GM12878 (cell line): ENCODE data around the gene GMPR2. TPM values are rescaled to one million over a fixed set of nuclear protein-coding genes. Genes with fewer than 3 reads are reported as not detected.

Source experiments
- CBX3 ChIP-seq: fragments of 200-600 bp; sonication (generic); IDR thresholded peaks from 2 replicates; pipeline ENCODE4 v1.6.1; 2016; ENCODE audit warnings: low read depth, borderline replicate concordance
- CHD4 ChIP-seq: fragments of 200-600 bp; sonication (generic); IDR thresholded peaks from 2 replicates; pipeline ENCODE4 v1.6.1; 2016; ENCODE audit warnings: mild to moderate bottlenecking
- CREB1 ChIP-seq: IDR thresholded peaks from 2 replicates; pipeline ENCODE4 v1.6.1; 2012; ENCODE audit warnings: low read depth, mild to moderate bottlenecking, inconsistent platforms
- HCFC1 ChIP-seq: fragments of 150-350 bp; IDR thresholded peaks from 2 replicates; pipeline ENCODE4 v1.6.1; 2014; ENCODE audit warnings: low read length
- HDAC2 ChIP-seq: fragments of 200-600 bp; sonication (generic); IDR thresholded peaks from 2 replicates; pipeline ENCODE4 v1.6.1; 2017
- JUNB ChIP-seq: IDR thresholded peaks from 2 replicates; pipeline ENCODE4 v1.6.1; 2016; ENCODE audit warnings: antibody characterized with exemption, mild to moderate bottlenecking
- NRF1 ChIP-seq: conservative IDR thresholded peaks from 2 replicates; pipeline ENCODE4 v1.6.1; 2011; ENCODE audit warnings: mild to moderate bottlenecking, low read depth, low read length, improper control_type of control experiment
- RCOR1 ChIP-seq: conservative IDR thresholded peaks from 2 replicates; pipeline ENCODE4 v1.6.1; 2012; ENCODE audit warnings: low read depth, low read length, improper control_type of control experiment
- RELA ChIP-seq: fragments of 450-650 bp; IDR thresholded peaks from 2 replicates; pipeline ENCODE4 v1.8.0; 2014; ENCODE audit warnings: borderline replicate concordance; ENCODE audit not compliant: partially characterized antibody
- SIN3A ChIP-seq: IDR thresholded peaks from 2 replicates; pipeline ENCODE4 v1.6.1; 2012; ENCODE audit warnings: low read depth, low read length, improper control_type of control experiment
- SP1 ChIP-seq: IDR thresholded peaks from one replicate; pipeline ENCODE4 v1.6.1; 2011; ENCODE audit warnings: low read depth, low read length
- SUZ12 ChIP-seq: fragments of 200-600 bp; sonication (generic); IDR thresholded peaks from one replicate; pipeline ENCODE4 v1.6.1; 2018; ENCODE audit warnings: antibody characterized with exemption, mild to moderate bottlenecking; ENCODE audit not compliant: unreplicated experiment
- ZNF207 ChIP-seq: fragments of 450-650 bp; IDR thresholded peaks from 2 replicates; pipeline ENCODE4 v1.6.1; 2014; ENCODE audit warnings: antibody characterized with exemption, mild to moderate bottlenecking, borderline replicate concordance
- polyA plus RNA-seq, 11 experiments: library from polyadenylated mRNA; depleted of rRNA in 4 of 11; unstranded in 6 of 11; stranded (reverse) in 5 of 11; fragments of >200 nt; fragmentation: Nextera tagmentation in 4 of 11; fragmentation: Illumina TruSeq in 1 of 11; extraction: Ambion mirVana in 4 of 11; extraction: Trizol in 1 of 11; gene quantifications; 1 replicate in 1 of 11; 2 replicates in 10 of 11; pipeline versions ENCODE4 v1.2.1 to v1.2.3, GENCODE V29; 2011 to 2016; ENCODE audit warnings: inconsistent platforms in 2 of 11, missing spikeins in 2 of 11, low read depth in 1 of 11
- total RNA-seq, 4 experiments: library from RNA; depleted of rRNA in 3 of 4; stranded (reverse); fragments of >200 nt in 3 of 4; fragmentation: Illumina TruSeq in 1 of 4; extraction: Trizol in 1 of 4; gene quantifications; 2 replicates each; pipeline versions ENCODE4 v1.2.1 to v1.2.3, GENCODE V29; 2013 to 2021
- TF ChIP-seq, protein P1 (sequence below): fragments of 450-650 bp; IDR thresholded peaks from 2 replicates; pipeline ENCODE4 v1.6.1; 2017; ENCODE audit warnings: mild to moderate bottlenecking
- TF ChIP-seq, protein P2 (sequence below): IDR thresholded peaks from 2 replicates; pipeline ENCODE4 v1.6.1; 2011; ENCODE audit warnings: borderline replicate concordance, low read depth, mild to moderate bottlenecking, moderate library complexity, mixed read lengths, low read length; ENCODE audit not compliant: insufficient read depth; ENCODE audit errors: extremely low read length
- TF ChIP-seq, protein P3 (sequence below): fragments of 450-650 bp; IDR thresholded peaks from 2 replicates; pipeline ENCODE4 v1.6.1; 2017; ENCODE audit warnings: mild to moderate bottlenecking, moderate library complexity
- TF ChIP-seq, protein P4 (sequence below): IDR thresholded peaks from 2 replicates; pipeline ENCODE4 v1.6.1; 2012; ENCODE audit warnings: mild to moderate bottlenecking, low read depth, low read length
- TF ChIP-seq, protein P5 (sequence below): IDR thresholded peaks from 2 replicates; pipeline ENCODE4 v1.6.1; 2011; ENCODE audit warnings: low read depth, mild to moderate bottlenecking, low read length, moderate library complexity, borderline replicate concordance; ENCODE audit errors: extremely low read depth

GMPR2 gene
- total and polyA plus RNA-seq, 10 of the 15 experiments (the other 5 are each of a cell fraction or from before 2014, with no cell fraction given) = 55.1 to 80.3 (median 61.5) TPM

DNA sequence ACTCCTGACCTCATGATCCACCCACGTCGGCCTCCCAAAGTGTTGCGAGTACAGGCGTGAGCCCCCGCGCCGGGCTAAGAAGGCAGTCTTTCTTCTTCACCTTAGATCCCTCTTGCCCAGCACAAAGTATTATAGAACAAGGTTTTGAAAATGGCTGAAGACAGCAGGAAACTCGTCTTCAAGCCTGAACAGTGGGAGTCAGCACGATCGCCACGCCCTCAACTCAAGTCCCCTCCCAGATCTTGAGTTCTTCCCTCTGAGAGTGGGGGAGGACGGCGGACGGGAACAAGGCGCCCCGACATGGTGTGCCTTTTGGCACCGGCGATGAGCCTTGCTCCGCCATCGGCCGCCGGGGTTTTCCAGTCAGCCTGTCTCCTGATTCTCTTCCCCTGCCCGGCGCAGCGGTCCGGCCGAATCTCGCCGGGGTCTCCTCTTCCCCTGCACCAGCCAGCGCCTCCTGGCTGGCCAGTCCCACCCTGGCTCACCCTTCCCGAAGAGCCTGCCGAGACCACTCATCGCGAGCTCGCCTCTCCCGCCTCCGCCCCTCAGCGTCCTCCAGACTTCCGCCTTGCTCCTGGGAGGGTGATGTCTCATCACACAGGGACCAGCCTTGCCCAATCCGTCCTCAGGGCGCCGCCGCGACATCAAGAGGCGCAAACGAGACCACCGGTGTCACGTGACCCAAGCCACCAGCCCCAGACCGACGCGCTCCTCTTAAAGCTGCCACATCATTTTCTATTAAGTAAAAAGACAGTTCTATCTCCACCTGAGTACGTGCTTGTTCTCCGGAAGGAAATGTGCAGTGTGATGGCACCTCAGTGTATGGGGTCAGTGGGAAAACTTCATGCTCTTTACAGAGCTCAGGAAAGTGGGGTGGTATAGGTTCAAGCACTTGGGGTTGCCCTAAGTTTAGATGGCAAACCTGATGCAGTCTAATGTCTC, 19.5 kb upstream of the GMPR2 start, which contains the start of gene CHMP4A (continued):
- TF ChIP-seq SP1 (peak; percentile 88), SUZ12 (no peak), CREB1 (peak; percentile 100), CHD4 (no peak), JUNB (no peak; the same call in 1 of the 2 replicates), NRF1 (no peak), HDAC2 (no peak), ZNF207 (peak; percentile 77; the same call in 1 of the 2 replicates), CBX3 (no peak), HCFC1 (peak; percentile 78), RELA (peak; percentile 80), SIN3A (peak; percentile 79; the same call in 1 of the 2 replicates), RCOR1 (peak; percentile 24; the same call in 1 of the 2 replicates)
- TF ChIP-seq, protein P1, sequence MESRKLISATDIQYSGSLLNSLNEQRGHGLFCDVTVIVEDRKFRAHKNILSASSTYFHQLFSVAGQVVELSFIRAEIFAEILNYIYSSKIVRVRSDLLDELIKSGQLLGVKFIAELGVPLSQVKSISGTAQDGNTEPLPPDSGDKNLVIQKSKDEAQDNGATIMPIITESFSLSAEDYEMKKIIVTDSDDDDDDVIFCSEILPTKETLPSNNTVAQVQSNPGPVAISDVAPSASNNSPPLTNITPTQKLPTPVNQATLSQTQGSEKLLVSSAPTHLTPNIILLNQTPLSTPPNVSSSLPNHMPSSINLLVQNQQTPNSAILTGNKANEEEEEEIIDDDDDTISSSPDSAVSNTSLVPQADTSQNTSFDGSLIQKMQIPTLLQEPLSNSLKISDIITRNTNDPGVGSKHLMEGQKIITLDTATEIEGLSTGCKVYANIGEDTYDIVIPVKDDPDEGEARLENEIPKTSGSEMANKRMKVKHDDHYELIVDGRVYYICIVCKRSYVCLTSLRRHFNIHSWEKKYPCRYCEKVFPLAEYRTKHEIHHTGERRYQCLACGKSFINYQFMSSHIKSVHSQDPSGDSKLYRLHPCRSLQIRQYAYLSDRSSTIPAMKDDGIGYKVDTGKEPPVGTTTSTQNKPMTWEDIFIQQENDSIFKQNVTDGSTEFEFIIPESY = 0 out of 2 replicates have a peak, but pooled peaks have one; percentile 10
- TF ChIP-seq, protein P2, sequence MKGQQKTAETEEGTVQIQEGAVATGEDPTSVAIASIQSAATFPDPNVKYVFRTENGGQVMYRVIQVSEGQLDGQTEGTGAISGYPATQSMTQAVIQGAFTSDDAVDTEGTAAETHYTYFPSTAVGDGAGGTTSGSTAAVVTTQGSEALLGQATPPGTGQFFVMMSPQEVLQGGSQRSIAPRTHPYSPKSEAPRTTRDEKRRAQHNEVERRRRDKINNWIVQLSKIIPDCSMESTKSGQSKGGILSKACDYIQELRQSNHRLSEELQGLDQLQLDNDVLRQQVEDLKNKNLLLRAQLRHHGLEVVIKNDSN = peak; percentile 95
- TF ChIP-seq, protein P3, sequence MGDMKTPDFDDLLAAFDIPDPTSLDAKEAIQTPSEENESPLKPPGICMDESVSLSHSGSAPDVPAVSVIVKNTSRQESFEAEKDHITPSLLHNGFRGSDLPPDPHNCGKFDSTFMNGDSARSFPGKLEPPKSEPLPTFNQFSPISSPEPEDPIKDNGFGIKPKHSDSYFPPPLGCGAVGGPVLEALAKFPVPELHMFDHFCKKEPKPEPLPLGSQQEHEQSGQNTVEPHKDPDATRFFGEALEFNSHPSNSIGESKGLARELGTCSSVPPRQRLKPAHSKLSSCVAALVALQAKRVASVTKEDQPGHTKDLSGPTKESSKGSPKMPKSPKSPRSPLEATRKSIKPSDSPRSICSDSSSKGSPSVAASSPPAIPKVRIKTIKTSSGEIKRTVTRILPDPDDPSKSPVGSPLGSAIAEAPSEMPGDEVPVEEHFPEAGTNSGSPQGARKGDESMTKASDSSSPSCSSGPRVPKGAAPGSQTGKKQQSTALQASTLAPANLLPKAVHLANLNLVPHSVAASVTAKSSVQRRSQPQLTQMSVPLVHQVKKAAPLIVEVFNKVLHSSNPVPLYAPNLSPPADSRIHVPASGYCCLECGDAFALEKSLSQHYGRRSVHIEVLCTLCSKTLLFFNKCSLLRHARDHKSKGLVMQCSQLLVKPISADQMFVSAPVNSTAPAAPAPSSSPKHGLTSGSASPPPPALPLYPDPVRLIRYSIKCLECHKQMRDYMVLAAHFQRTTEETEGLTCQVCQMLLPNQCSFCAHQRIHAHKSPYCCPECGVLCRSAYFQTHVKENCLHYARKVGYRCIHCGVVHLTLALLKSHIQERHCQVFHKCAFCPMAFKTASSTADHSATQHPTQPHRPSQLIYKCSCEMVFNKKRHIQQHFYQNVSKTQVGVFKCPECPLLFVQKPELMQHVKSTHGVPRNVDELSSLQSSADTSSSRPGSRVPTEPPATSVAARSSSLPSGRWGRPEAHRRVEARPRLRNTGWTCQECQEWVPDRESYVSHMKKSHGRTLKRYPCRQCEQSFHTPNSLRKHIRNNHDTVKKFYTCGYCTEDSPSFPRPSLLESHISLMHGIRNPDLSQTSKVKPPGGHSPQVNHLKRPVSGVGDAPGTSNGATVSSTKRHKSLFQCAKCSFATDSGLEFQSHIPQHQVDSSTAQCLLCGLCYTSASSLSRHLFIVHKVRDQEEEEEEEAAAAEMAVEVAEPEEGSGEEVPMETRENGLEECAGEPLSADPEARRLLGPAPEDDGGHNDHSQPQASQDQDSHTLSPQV = no peak
- TF ChIP-seq, protein P4, sequence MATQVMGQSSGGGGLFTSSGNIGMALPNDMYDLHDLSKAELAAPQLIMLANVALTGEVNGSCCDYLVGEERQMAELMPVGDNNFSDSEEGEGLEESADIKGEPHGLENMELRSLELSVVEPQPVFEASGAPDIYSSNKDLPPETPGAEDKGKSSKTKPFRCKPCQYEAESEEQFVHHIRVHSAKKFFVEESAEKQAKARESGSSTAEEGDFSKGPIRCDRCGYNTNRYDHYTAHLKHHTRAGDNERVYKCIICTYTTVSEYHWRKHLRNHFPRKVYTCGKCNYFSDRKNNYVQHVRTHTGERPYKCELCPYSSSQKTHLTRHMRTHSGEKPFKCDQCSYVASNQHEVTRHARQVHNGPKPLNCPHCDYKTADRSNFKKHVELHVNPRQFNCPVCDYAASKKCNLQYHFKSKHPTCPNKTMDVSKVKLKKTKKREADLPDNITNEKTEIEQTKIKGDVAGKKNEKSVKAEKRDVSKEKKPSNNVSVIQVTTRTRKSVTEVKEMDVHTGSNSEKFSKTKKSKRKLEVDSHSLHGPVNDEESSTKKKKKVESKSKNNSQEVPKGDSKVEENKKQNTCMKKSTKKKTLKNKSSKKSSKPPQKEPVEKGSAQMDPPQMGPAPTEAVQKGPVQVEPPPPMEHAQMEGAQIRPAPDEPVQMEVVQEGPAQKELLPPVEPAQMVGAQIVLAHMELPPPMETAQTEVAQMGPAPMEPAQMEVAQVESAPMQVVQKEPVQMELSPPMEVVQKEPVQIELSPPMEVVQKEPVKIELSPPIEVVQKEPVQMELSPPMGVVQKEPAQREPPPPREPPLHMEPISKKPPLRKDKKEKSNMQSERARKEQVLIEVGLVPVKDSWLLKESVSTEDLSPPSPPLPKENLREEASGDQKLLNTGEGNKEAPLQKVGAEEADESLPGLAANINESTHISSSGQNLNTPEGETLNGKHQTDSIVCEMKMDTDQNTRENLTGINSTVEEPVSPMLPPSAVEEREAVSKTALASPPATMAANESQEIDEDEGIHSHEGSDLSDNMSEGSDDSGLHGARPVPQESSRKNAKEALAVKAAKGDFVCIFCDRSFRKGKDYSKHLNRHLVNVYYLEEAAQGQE = no peak
- TF ChIP-seq, protein P5, sequence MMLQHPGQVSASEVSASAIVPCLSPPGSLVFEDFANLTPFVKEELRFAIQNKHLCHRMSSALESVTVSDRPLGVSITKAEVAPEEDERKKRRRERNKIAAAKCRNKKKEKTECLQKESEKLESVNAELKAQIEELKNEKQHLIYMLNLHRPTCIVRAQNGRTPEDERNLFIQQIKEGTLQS = peak; percentile 94
